ENCODE data around the gene PRKACG.
A peak's percentile ranks its signal among the peaks of the same experiment; 100 is the strongest.

The PRKACG gene

GRCh38 chr9:68980341-68980914 lies 33.5 kb downstream of the PRKACG start:
- no peak for DNase-seq

GRCh38 chr9:68979538-68980314 lies 34.2 kb downstream of the PRKACG start:
- DNase-seq = no peak

- no peak for DNase-seq
Measured at GRCh38 chr9:68978501-68978900, 35.4 kb downstream of the PRKACG start.

- no peak for DNase-seq
Measured at GRCh38 chr9:68978066-68978465, 35.8 kb downstream of the PRKACG start.

DNA sequence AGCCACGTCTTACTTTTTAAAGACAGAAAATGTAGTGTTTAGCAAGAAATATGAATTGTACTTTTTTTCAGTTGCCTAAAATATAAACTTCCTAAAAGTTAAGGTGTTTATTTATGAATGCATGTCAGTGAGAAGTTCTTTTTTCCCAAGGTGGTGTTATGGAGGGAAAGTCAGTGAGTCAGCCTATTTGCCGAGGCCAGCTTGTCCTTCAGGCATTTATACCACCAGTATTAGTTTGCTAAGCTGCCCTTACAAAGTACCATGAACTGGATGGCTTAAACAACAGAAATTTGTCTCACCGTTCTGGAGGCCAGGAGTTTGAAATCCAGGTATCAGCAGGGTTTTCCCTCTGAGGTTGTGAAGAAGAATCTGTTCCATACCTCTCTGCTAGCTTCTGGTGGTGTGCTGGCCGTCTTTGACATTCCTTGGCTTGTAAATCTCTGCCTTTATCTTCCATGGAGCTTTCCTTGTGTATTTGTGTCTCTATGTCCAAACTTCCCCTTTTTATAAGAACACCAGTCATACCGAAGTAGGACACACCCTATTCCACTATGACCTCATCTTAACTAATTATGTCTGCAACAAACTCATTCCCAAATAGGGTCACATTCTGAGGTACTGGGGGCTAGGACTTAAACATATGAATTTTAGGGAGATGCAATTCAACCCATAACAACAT lies 38.4 kb downstream of the PRKACG start:
- DNase-seq = no peak

- DNase-seq = no peak
Measured at GRCh38 chr9:68974901-68975300, 39.0 kb downstream of the PRKACG start.

- no peak for DNase-seq
Measured at GRCh38 chr9:68974431-68974830, 39.5 kb downstream of the PRKACG start.

DNA sequence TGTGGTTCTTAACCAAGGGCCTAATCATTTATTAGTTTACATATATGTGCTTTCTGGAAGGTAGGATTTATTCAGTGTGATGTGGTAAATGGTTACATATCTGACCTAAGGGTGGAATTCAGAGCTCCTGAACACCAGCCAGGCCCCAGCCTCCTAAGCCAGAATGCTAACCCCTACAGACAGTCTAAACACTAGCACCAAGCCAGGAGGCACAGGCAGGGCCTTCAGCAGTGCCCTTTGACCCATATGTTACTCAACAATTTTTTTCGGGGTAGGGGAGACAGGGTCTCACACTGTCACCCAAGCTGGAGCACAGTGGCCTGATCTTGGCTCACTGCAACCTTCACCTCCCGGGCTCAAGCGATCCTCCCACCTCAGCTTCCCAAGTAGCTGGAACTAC lies 40.3 kb downstream of the PRKACG start:
- no peak for DNase-seq

GRCh38 chr9:68970151-68970550 lies 43.8 kb downstream of the PRKACG start:
- peak; percentile 87 for DNase-seq

- no peak for DNase-seq
Measured at GRCh38 chr9:68969538-68969937, 44.4 kb downstream of the PRKACG start.

DNA sequence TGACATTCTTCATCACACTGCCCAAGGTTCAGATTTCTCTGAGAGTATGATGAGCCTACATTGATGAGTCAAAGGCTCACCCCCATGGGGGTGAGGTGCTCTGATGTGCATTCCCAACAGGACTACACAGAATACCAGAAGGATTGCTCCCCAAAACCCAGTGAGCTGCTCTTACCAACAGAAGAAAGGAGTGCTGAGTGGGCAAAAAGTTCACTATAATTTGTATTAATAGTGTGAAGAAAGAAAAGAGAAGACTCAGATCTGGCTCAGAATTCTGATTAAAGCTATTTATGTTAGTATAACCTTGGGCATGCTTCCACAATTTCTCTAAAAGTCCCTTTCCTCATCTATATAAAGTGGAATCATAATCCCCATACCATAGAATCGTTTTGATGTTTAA lies 46.1 kb downstream of the PRKACG start:
- DNase-seq = no peak

- no peak for DNase-seq
Measured at GRCh38 chr9:68966496-68966944, 47.4 kb downstream of the PRKACG start.

GRCh38 chr9:68964765-68965164 lies 49.1 kb downstream of the PRKACG start:
- no peak for DNase-seq

- DNase-seq = no peak
Measured at GRCh38 chr9:68964102-68964541, 49.8 kb downstream of the PRKACG start.

GRCh38 chr9:68963416-68963815 lies 50.5 kb downstream of the PRKACG start:
- DNase-seq = no peak

Data from NCI-H1436 (cell line).